GM21786 (cell line): ENCODE results near the gene CIAO2B.
"Not testable (repeated sequence)": the region's sequence is repeated elsewhere in the genome, so short reads cannot be mapped to it uniquely, and the experiment has no call there.

Experiments
- ATAC-seq: cut with Tn5 transposase; IDR thresholded peaks from one replicate; pipeline ENCODE4 v1.9.1; 2021; ENCODE audit not compliant: unreplicated experiment

Gene CIAO2B

GRCh38 chr16:66905633-66906539 lies 28.3 kb downstream of the CIAO2B start:
- no peak for ATAC-seq

- no peak for ATAC-seq
These were observed 29.2 kb downstream of the CIAO2B start for GRCh38 chr16:66904846-66905632.

GRCh38 chr16:66904428-66904845 lies 29.8 kb downstream of the CIAO2B start:
- ATAC-seq: no peak

- no peak for ATAC-seq
These were observed 30.4 kb downstream of the CIAO2B start for GRCh38 chr16:66903544-66904427.

- ATAC-seq: no peak
These were observed 31.3 kb downstream of the CIAO2B start for GRCh38 chr16:66902648-66903543.

- no peak for ATAC-seq
These were observed 32.6 kb downstream of the CIAO2B start for GRCh38 chr16:66901626-66902025.

- ATAC-seq: no peak
These were observed 33.3 kb downstream of the CIAO2B start for GRCh38 chr16:66900721-66901441.

- no peak for ATAC-seq
These were observed 34.1 kb downstream of the CIAO2B start for GRCh38 chr16:66899945-66900710.

- ATAC-seq: no peak
These were observed 34.8 kb downstream of the CIAO2B start for GRCh38 chr16:66899310-66899944.

- ATAC-seq: no peak
These were observed 35.3 kb downstream of the CIAO2B start for GRCh38 chr16:66898933-66899309.

- no peak for ATAC-seq
These were observed 36.0 kb downstream of the CIAO2B start for GRCh38 chr16:66898207-66898606.

- ATAC-seq: not testable (repeated sequence)
These were observed 37.5 kb downstream of the CIAO2B start for GRCh38 chr16:66896682-66897081.

- ATAC-seq: no peak
These were observed 38.2 kb downstream of the CIAO2B start for GRCh38 chr16:66895999-66896398.

- ATAC-seq: no peak
These were observed 38.6 kb downstream of the CIAO2B start for GRCh38 chr16:66895689-66895979.

GRCh38 chr16:66894948-66895688 lies 39.1 kb downstream of the CIAO2B start:
- ATAC-seq: no peak

- no peak for ATAC-seq
These were observed 40.1 kb downstream of the CIAO2B start for GRCh38 chr16:66894055-66894454.

GRCh38 chr16:66891797-66892196 lies 42.4 kb downstream of the CIAO2B start:
- ATAC-seq: no peak

GRCh38 chr16:66891360-66891759 lies 42.8 kb downstream of the CIAO2B start:
- ATAC-seq: no peak
